NCI-H460 (cell line): ENCODE data around the gene CERT1. TPM values are rescaled to one million over a fixed set of nuclear protein-coding genes. Genes with fewer than 3 reads are reported as not detected.
"Not testable (repeated sequence)": the region's sequence is repeated elsewhere in the genome, so short reads cannot be mapped to it uniquely, and the experiment has no call there.

Experiments used
- DNase-seq: peaks from one replicate; pipeline ENCODE4 v3.0.0-alpha.2; 2016; ENCODE audit warnings: low read depth; ENCODE audit errors: extremely low read depth
- total RNA-seq: library from RNA; depleted of rRNA; stranded (reverse); fragments of >200 nt; shearing (Covaris generic); gene quantifications from 2 replicates; pipeline ENCODE4 v1.2.3, GENCODE V29; 2014

Gene CERT1
- total RNA-seq, 1 experiment from 2014 or later = 9.0 TPM

DNA sequence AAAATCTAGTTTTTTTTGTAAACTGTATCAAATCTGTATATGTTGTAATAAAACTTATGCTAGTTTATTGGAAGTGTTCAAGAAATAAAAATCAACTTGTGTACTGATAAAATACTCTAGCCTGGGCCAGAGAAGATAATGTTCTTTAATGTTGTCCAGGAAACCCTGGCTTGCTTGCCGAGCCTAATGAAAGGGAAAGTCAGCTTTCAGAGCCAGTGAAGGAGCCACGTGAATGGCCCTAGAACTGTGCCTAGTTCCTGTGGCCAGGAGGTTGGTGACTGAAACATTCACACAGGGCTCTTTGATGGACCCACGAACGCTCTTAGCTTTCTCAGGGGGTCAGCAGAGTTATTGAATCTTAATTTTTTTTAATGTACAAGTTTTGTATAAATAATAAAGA, 150.1 kb downstream of the CERT1 start:
- no peak for DNase-seq

GRCh38 chr5:75358117-75358516, 153.3 kb downstream of the CERT1 start:
- DNase-seq = no peak

GRCh38 chr5:75356719-75357118, 154.7 kb downstream of the CERT1 start:
- DNase-seq = no peak

GRCh38 chr5:75355236-75355635, 156.2 kb downstream of the CERT1 start:
- DNase-seq = no peak

GRCh38 chr5:75351139-75351926, 160.1 kb downstream of the CERT1 start:
- no peak for DNase-seq

GRCh38 chr5:75349663-75350062, 161.8 kb downstream of the CERT1 start:
- no peak for DNase-seq

DNA sequence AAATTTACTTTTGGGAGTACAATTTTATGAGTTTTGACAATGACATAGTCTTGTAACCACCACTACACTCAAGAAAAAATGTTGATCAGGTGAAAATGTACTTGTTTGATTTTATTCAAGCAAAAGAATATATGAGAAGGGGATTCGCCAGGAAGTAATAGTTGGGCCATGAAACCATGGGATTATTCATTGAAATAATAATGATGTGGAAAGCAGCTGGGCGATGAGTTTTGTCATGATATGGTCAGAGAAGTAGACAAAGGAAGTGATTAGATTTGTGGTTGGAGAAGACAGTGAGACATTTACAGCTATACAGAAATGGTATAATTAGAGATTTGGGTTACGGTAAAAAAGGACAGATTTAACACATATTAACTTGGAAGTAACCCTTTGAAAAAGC, 163.2 kb downstream of the CERT1 start:
- DNase-seq = no peak

GRCh38 chr5:75342836-75343235, 168.6 kb downstream of the CERT1 start:
- no peak for DNase-seq

- DNase-seq = no peak
These were observed 169.5 kb downstream of the CERT1 start for GRCh38 chr5:75341934-75342333.

DNA sequence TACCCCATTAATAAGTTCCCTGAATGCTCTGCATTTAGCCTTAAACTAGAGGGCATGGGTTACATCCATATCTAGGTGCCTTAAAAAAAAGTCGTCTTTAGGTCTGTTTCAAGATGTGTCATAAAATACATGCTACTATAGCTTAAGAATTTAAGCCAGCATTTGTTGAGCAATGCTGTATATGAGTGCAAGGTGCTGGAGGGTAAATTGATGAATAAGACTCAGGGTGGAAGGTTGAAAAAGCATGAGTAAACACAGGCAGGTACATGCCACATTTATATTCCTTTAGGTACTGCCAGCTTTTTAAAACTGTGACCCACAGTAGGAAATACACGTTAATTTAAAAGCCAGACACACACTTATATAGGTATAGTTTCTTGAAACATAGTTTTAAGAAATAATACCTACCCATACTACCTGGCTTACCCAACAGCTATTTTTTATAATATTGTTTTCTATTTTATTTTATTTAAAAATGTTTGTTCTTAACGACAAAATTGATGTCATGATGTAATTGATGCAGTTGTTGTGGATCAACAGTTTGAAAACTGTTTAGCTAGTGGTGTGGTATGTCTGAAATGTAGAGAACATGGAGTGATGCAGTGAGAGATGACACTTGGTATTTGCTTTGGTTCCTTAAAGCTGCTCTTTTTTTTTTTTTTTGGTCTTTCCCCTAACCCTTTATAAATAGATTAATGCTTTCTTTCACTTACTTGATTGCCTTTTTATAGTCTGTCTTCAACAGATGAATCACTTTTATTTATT, 170.5 kb downstream of the CERT1 start:
- DNase-seq = no peak

DNA sequence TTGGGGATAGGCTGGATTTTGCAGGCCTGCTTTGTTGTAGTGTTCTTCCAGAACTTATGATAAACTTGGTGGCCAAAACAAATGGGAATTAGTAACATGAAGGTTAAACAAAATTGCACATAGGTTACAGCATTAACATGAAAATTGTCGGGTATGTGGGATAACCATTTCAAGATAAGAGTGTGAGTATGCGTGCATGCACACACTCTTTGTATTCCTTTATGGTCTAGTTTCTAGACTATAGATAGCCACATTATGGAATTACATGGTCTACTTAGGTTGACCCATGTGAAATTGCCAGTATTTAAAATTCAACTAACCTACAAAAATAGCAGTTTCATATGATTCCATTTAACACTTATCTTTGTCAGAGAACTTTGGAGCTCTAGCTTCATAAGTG, 173.0 kb downstream of the CERT1 start:
- no peak for DNase-seq

DNA sequence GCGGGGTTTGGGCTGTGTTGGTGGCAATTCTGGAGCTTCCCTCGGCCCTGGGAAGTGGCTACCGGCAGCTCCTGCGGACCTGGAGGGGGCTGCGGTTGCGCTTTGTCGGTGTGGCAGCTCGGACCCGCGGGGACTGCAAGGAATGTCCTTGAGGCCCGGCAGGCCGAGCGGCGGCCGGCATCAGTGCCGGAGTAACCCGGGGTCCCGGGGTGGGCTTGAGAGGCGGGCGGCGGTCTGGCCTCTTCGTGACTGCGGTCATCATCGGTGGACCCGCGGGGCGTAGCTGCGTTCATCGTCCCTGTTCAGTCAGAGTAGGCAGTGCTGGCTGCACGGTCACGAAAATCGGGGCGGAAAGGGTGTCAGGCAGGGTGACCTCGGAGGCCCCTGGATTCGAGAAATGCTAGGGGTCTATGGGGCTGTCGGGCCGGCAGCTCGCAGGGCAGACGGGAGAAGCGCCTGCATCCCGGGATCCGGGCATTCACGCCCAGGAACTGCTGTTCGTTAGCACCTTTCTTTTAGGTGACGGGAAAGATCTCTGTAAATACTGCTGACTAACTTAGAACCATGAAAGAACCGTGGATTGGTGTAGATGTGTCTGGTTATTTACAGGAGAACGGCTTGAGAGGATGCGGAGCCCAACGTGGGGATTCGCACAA, 173.9 kb downstream of the CERT1 start:
- no peak for DNase-seq

DNA sequence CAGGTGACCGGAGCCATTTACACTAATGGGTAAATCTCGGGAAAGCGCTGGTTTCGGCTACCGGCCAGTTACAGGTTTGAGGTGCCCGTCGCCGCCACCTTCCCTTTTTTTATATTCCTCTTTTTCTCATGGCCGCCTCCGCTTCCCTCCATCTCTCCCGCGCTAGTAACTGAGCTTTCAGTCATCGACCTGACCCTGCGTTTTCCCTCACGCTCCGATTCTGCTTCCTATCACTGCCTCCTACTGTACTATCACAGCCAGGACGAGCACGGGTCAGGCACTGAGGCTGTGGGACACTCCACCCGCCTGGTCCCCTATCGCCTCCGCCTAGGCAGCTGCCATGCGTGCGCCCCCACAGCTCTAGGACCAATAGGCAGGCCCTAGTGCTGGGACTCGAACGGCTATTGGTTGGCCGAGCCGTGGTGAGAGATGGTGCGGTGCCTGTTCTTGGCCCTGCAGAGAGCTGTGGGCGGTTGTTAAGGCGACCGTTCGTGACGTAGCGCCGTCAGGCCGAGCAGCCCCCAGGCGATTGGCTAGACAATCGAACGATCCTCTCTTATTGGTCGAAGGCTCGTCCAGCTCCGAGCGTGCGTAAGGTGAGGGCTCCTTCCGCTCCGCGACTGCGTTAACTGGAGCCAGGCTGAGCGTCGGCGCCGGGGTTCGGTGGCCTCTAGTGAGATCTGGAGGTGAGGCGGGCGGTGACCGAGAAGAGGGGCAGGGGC, 174.7 kb downstream of the CERT1 start, which contains the start of gene HMGCR:
Gene HMGCR, plus strand, starts transcription at position 606 of the 722 bp plus-strand sequence. CDS start 5,386 bp downstream, outside the sequence.
- DNase-seq = peak; percentile 99

- peak; percentile 72 for DNase-seq
These were observed 175.3 kb downstream of the CERT1 start for GRCh38 chr5:75335952-75336614.

DNA sequence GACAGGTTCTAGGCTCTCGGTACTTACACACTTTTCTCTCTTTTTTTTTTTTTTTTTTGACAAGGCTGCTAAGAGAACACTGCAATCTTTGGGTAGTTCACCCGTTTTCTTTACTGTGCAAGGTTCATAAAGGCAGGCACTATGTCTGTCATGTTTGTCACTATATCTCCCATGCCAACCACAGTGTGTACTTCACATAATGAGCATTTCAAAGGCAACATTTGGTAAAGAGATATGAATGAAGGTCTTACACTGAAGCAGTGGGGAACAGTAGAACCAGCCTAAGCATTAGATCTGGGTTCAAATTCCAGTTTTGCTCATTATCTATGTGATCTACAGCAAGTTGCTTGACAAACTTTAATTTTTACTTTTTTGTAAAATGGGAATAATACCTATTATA, 175.9 kb downstream of the CERT1 start:
- no peak for DNase-seq

GRCh38 chr5:75334413-75334812, 177.0 kb downstream of the CERT1 start:
- not testable (repeated sequence) for DNase-seq

DNA sequence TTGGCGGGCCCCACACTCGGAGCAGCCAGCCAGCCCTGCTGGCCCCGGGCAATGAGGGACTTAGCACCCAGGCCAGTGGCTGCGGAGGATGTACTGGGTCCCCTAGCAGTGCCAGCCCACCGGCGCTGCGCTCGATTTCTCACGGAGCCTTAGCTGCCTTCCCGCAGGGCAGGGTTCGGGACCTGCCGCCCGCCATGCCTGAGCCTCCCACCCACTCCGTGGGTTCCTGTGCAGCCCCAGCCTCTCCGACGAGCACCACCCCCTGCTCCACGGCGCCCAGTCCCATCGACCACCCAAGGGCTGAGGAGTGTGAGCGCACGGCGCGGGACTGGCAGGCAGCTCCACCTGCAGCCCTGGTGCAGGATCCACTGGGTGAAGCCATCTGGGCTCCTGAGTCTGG, 177.7 kb downstream of the CERT1 start:
- DNase-seq = not testable (repeated sequence)

- no peak for DNase-seq
These were observed 180.0 kb downstream of the CERT1 start for GRCh38 chr5:75331095-75332090.

DNA sequence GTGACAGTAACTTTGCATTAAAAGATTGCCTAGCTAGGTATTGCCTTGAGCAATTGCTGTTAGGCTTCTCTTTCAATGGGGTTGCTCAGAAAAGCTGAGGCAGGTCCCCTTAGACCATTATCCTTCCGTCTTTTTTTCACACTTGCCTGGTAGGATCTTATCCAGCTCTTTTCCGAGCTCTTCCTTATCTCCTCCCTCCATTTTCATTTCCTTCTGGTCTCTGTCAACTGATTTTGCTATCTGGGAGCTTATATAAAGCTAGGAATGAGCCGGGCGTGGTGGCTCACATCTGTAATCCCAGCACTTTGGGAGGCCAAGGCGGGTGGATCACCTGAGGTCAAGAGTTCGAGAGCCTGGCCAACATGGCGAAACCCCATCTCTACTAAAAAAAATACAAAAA, 181.0 kb downstream of the CERT1 start:
- no peak for DNase-seq
